ENCODE results near the gene CLNK. TPM values are rescaled to one million over a fixed set of nuclear protein-coding genes. Genes with fewer than 3 reads are reported as not detected.

The CLNK gene
- total RNA-seq, 1 donor from 2014 or later = not detected

- intact Hi-C loops (cut with DNase I) = loop anchor here (5.0 kb wide), 1 partner anchor 98 kb away; no protein-coding TSS in a partner anchor
- DNase-seq (ENCODE audit: missing footprints) = no peak
- no peak for ATAC-seq
Observed at GRCh38 chr4:10454726-10455125, 229.8 kb downstream of the CLNK start.

GRCh38 chr4:10454121-10454520, 230.4 kb downstream of the CLNK start:
- DNase-seq (ENCODE audit: missing footprints) = no peak
- ATAC-seq = no peak
- intact Hi-C loops (cut with DNase I) = no loop called here

- ATAC-seq = no peak
- intact Hi-C loops (cut with DNase I) = no loop called here
- no peak for DNase-seq (ENCODE audit: missing footprints)
Observed at GRCh38 chr4:10448991-10449390, 235.6 kb downstream of the CLNK start.

DNA sequence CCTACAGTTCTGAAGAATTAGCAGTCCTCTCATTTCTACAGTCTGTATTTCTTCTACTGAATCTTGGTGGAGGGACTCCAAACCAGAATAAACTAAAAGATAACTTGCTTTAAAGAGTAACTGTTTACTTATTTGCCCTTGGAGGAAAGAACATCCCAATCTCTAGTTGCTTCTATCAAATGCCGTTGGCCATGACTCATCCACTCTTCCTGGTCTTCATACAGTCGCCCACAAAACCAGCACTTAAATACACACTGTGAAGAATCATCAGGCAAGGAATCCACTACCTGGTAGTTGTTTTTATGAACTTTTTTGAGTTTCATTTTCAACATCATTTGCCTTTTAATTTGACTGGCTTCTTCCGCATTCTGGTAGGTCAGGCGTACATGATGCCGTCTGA, 241.6 kb downstream of the CLNK start:
- DNase-seq (ENCODE audit: missing footprints) (no peak), ATAC-seq (no peak)
- intact Hi-C loops (cut with DNase I) = no loop called here

- ATAC-seq = no peak
- intact Hi-C loops (cut with DNase I) = no loop called here
- no peak for DNase-seq (ENCODE audit: missing footprints)
Observed at GRCh38 chr4:10441512-10441911, 243.1 kb downstream of the CLNK start.

GRCh38 chr4:10438924-10439323, 245.6 kb downstream of the CLNK start:
- no peak for DNase-seq (ENCODE audit: missing footprints)
- intact Hi-C loops (cut with DNase I) = no loop called here
- ATAC-seq = no peak

DNA sequence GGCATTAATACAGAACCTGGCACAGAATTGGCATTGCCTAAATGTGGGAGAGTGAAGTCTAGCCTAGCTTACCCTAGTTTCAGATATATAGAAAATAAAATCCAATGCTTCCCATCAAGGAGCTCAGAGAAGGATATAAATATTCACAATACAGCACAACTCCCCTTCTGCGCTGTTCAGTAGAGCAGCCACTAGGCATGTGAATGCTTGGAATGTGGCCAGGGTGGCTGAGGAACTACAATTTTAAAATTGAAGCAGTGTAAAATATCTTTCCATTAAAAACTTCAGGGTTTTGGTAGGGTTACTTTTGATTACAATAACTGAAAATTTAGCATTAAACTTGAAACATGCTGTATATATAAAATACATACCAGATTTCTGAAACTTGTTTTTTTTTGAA, 246.8 kb downstream of the CLNK start:
- intact Hi-C loops (cut with DNase I) = no loop called here
- no peak for DNase-seq (ENCODE audit: missing footprints)
- ATAC-seq = no peak

Other genes starting within 250 kb of the CLNK start
- 22.8 TPM for gene ZNF518B, start 227.3 kb downstream of the CLNK start, total RNA-seq

Data from Right ventricle myocardium inferior (tissue), 1 donor.